Calu3 (cell line): ENCODE results near the gene SORD. TPM values are rescaled to one million over a fixed set of nuclear protein-coding genes. Genes with fewer than 3 reads are reported as not detected.

Experiments used
- BruUV-seq: library from RNA; stranded (reverse); fragments of 400-500 nt; replicated peaks from 2 replicates; lab custom pipeline; 2021; lab: Mats Ljungman, UMichigan
- CTCF ChIA-PET: fragments of 300-600 bp; sonication (Branson Sonifier 250); formaldehyde crosslinking; loops from one replicate; lab custom pipeline; 2022; ENCODE audit warnings: antibody characterized with exemption; lab: Charles Lee
- DNase-seq: peaks from one replicate; pipeline ENCODE4 v3.0.0; 2022
- H3K27ac Mint-ChIP-seq: one replicate; pipeline ENCODE4 v1.8.0; 2022; ENCODE audit warnings: mixed read lengths; ENCODE audit not compliant: unreplicated experiment
- H3K27me3 Mint-ChIP-seq: one replicate; pipeline ENCODE4 v1.8.0; 2022; ENCODE audit warnings: mixed read lengths; ENCODE audit not compliant: unreplicated experiment
- H3K36me3 Mint-ChIP-seq: one replicate; pipeline ENCODE4 v1.8.0; 2022; ENCODE audit warnings: mild to moderate bottlenecking, moderate library complexity, mixed read lengths; ENCODE audit not compliant: insufficient read depth, unreplicated experiment
- H3K4me1 Mint-ChIP-seq: one replicate; pipeline ENCODE4 v1.8.0; 2022; ENCODE audit warnings: mild to moderate bottlenecking, low read depth, mixed read lengths; ENCODE audit not compliant: unreplicated experiment
- H3K4me3 Mint-ChIP-seq: one replicate; pipeline ENCODE4 v1.8.0; 2022; ENCODE audit warnings: mild to moderate bottlenecking, low read depth, moderate library complexity, mixed read lengths; ENCODE audit not compliant: unreplicated experiment
- H3K9me3 Mint-ChIP-seq: one replicate; pipeline ENCODE4 v1.8.0; 2022; ENCODE audit warnings: low read depth, mixed read lengths; ENCODE audit not compliant: unreplicated experiment
- CTCF ChIP-seq: fragments of 200-600 bp; IDR thresholded peaks from one replicate; pipeline ENCODE4 v1.8.0; 2022; ENCODE audit warnings: antibody characterized with exemption; ENCODE audit not compliant: unreplicated experiment
- intact Hi-C: fragments of 100-400 bp; cut with micrococcal nuclease; formaldehyde crosslinking; loops from one replicate; pipeline ENCODE4 v1.10.0; 2022; ENCODE audit not compliant: unreplicated experiment
- total RNA-seq: library from RNA; stranded (reverse); gene quantifications from 2 replicates; pipeline ENCODE4 v1.2.3, GENCODE V29; 2022

Gene SORD
- total RNA-seq, 1 experiment from 2014 or later = 39.1 TPM

- H3K4me3 Mint-ChIP-seq = no peak overlapping the region
- no peaks in the 10 kb centered on the region for H3K9me3 Mint-ChIP-seq
- CTCF ChIA-PET = interaction anchor here (1.0 kb wide), 1 partner anchor 24 kb away, joined by 3 read pairs; the partner anchor contains the start of genes DUOX2 and DUOXA2
- no peaks in the 10 kb centered on the region for H3K36me3 Mint-ChIP-seq
- no peaks in the 10 kb centered on the region for H3K4me1 Mint-ChIP-seq
- H3K27me3 Mint-ChIP-seq = peaks cover 73% of the 10 kb centered on the region
- no peak for TF ChIP-seq CTCF
- intact Hi-C loops = no loop called here
- H3K27ac Mint-ChIP-seq = no peak overlapping the region
- DNase-seq = no peak
- no TSS peak for BruUV-seq
Observed at GRCh38 chr15:45089712-45090373, 66.8 kb downstream of the SORD start.

GRCh38 chr15:45091161-45091560 lies 68.2 kb downstream of the SORD start:
- Mint-ChIP-seq H3K27me3 (peaks cover 72% of the 10 kb centered on the region), H3K27ac (no peak overlapping the region), H3K36me3 (no peaks in the 10 kb centered on the region), H3K4me1 (no peaks in the 10 kb centered on the region), H3K4me3 (no peak overlapping the region), H3K9me3 (no peaks in the 10 kb centered on the region)
- no peak for DNase-seq
- CTCF ChIA-PET = no interaction called here
- no peak for TF ChIP-seq CTCF
- intact Hi-C loops = no loop called here
- no TSS peak for BruUV-seq

- no peak for DNase-seq
- no peaks in the 10 kb centered on the region for H3K9me3 Mint-ChIP-seq
- H3K4me3 Mint-ChIP-seq = no peak overlapping the region
- H3K4me1 Mint-ChIP-seq = no peaks in the 10 kb centered on the region
- BruUV-seq = no TSS peak
- intact Hi-C loops = no loop called here
- no peak overlapping the region for H3K27ac Mint-ChIP-seq
- no peaks in the 10 kb centered on the region for H3K36me3 Mint-ChIP-seq
- peaks cover 72% of the 10 kb centered on the region for H3K27me3 Mint-ChIP-seq
- TF ChIP-seq CTCF = no peak
- CTCF ChIA-PET = no interaction called here
Observed at GRCh38 chr15:45091576-45091975, 68.6 kb downstream of the SORD start.

- Mint-ChIP-seq H3K4me1 (no peaks in the 10 kb centered on the region), H3K36me3 (no peaks in the 10 kb centered on the region), H3K9me3 (no peaks in the 10 kb centered on the region), H3K4me3 (no peak overlapping the region), H3K27ac (no peak overlapping the region), H3K27me3 (peaks cover 62% of the 10 kb centered on the region)
- CTCF ChIA-PET = no interaction called here
- DNase-seq = no peak
- TF ChIP-seq CTCF = no peak
- BruUV-seq = no TSS peak
- intact Hi-C loops = no loop called here
Observed at GRCh38 chr15:45093013-45093412, 70.0 kb downstream of the SORD start.
